UCSD-AML1 (cell line): ENCODE results near the gene PHRF1.

Source experiments
- DNase-seq: peaks from one replicate; lab custom pipeline; 2025; ENCODE audit not compliant: unreplicated experiment; lab: John Stamatoyannopoulos, UW

PHRF1 gene

DNA sequence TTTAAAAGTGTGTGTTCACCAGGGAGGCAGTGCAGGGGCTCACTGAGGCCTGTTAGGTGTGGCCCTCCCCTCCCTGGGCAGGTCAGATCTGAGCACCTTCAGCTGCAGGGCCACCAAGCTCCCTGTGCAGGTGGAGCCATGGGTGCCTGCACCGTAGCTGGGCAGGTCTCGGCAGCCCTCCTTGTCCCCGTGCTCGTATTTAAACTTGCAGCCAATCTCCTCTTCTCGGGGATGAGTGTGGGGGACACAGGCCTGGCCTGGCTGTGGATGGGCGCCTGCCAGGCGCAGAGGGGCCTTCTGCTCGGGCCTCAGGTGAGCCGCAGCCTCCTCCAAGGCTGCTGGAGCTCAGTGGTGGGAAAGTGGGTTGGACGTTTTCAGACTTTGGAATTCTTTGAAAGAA lies 19.1 kb downstream of the PHRF1 start:
- DNase-seq = no peak

DNA sequence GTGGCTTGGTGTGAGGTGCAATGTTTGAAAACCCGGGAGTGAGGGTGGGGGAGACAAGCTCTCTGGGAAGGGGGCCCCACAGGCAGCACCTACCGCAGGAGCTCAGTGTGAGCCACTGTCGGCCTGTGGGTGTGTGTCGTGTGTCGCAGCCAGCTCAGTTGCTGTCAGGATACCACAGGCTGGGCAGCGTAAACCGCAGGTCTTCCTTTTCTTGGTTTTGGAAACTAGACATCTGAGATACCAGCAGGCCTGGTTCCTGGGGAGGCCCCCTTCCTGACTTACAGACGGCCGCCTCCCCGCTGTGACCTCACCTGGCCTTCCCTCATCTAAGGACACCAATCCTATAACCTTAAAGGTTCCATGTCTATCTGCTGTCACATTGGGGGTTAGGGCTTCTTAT lies 20.1 kb downstream of the PHRF1 start:
- no peak for DNase-seq

DNA sequence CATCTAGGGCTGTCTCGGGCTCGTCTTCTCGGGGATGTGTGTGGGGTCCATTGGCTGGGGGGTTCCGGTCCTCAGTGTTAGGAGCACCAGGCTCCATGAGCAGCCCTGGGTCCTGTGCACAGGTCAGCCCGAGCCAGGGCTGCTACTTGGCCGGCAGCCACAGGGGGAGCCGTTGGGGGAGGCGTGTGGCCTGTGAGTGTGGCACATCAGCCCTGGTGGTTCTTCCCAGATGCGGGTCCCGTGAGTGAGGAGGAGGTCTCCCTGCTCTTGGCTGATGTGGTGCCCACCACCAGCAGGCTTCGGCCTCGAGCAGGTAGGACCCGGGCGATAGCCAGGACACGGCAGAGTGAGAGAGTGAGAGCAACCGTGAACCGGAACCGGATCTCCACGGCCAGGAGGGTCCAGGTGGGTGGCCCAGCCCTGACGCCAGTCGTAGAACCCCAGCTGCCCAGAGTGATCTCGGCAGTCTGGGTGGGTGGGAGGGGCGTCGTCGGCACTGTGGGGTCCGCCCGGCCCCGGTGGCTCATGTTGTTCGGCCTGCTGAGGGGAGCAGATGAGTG lies 21.0 kb downstream of the PHRF1 start:
- DNase-seq = no peak

DNA sequence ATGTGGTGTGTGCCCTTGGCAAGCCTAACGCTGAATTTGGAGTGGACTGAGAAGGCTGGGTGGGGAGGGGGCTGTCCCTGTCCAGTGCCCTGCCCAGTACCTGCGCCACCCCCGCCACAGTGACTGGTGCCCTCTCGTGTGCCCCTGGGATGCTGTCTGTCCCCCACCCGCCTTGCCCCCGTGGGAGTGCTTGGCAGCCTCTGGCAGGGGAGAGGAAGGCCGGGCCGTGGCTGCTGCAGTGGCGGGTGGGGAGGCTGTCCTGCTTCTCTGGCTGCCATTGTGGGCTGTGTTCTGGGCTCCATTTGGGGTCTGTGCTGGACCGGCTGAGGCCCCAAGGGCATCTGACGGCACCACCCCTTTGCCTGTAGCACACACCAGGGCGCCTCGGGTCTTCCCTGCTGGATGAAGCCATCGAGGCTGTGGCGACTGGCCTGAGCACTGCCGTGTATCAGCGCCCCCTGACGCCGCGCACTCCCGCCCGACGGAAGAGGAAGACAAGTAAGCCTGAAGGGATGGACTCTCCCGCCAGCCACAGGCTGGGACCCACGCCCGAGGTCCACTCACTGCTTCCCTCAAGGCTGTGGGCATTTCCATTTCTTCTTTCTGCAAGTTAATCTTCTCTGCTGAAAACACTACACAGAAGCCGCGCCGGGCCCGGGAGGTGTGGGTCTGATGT lies 21.9 kb downstream of the PHRF1 start:
- no peak for DNase-seq

DNA sequence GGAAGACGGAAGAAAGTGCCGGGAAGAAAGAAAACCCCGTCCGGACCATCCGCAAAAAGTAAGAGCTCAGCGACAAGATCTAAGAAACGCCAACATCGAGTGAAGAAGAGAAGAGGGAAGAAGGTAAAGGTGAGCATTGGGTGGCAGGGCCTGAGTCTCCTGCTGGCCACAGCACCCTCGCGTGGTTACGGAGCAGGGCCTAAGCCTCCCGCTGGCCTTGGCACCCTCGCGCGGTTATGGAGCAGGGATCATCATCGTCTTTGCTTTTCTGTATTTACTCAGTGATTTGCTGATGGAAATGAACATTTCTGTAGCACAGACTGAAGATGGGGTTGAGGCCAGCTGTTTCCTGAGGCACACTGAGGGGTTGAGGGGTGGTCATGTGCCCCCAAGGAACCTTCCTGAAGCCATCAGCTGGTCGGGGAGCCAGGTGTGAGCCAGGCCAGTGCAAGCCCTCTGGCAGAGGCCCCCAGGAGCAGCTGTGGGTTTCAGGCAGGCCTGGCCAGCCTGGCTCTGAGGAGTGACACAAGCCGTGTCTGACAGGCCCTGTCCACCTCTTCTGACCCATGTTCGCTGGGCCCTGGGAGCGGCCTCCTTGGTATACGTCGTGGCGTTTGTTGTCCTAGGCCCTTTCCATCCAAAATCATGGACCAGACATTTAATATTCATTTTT lies 25.4 kb downstream of the PHRF1 start:
- DNase-seq = no peak

DNA sequence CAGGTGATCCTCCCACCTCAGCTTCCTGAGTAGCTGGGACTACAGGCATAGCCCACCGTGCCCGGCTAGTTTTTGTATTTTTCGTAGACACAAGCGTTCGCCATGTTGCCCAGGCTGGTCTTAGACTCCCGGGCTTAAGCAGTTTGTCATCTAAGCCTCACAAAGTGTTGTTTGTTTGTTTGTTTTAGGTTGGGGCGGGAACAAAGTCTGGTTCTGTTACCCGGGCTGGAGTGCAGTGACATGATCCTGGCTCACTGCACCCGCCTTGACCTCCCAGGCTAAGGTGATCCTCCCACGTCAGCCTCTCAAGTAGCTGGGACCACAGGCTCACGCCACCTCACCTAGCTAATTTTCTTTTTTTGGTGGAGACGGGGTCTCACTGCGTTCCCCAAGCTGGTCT lies 26.9 kb downstream of the PHRF1 start:
- DNase-seq = no peak

DNA sequence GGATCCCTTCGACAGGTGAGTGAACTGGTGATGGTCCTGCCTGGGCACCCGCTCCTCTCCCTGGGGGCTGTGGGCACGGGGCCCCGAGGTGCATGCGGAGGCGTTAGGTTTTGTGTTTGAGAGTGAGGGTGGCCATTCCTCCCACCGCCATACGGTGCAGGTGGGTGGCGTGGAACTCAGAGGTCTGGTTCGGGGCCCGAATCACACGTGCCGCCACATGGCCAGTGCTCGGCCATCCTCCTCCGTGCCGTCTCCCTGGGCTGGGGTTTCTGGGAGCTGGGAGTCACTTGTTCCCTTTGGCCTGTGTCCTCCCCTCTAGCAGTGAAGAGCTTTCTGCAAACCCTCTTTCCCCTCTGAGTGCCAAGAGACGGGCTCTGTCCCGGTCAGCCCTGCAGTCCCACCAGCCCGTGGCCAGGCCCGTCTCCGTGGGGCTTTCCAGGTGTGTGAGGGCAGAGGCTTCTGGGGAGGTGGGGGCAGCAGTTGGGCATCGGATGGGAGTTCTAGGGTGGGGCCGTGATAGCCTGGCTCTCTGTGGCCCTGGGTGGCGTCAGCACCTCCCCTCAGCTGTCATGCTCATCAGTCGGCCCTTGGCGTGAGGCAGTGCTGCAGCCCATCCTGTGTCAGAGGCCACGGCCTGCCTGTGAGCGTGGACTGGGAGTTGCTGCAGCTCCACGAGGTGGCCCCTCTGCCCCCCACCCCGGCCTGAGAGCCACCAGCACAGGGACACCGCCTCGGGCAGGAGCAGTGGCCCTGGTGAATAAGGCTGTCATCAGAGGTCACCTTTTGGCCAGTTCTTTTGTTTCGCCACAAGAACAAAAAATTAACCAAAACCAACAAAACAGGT lies 29.2 kb downstream of the PHRF1 start:
- DNase-seq = no peak

DNA sequence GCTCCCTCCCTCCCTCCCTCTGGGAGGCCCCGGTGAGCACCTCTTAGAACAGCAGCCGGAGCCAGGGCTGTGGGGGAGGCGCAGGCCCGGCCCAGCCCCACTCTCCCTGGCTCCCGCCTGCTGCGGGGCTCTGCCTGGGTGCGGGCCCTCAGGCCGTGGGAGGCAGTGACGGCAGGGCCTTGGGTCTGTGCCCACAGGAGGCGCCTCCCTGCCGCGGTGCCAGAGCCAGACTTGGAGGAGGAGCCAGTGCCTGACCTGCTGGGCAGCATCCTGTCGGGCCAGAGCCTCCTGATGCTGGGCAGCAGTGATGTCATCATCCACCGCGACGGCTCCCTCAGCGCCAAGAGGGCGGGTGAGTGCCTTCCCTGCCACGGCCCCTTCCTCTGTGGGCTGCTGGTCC lies 30.0 kb downstream of the PHRF1 start:
- DNase-seq = no peak

DNA sequence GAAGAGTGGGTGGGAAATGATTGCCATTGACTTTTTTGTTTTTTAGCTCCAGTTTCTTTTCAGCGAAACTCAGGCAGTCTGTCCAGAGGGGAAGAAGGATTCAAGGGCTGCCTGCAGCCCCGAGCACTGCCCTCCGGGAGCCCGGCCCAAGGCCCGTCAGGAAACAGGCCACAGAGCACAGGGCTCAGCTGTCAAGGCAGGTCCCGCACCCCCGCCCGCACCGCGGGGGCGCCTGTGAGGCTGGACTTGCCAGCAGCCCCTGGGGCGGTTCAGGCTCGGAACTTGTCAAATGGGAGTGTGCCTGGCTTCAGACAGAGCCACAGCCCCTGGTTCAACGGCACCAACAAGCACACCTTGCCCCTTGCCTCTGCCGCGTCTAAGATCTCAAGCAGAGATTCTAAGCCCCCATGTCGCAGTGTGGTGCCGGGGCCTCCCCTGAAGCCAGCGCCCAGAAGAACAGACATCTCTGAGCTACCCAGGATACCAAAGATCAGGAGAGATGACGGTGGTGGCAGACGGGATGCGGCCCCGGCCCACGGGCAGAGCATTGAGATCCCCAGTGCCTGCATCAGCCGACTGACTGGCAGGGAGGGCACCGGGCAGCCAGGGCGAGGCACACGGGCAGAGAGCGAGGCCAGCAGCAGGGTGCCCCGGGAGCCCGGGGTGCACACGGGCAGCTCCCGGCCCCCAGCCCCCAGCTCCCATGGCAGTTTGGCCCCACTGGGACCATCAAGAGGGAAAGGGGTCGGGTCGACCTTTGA lies 30.9 kb downstream of the PHRF1 start:
- no peak for DNase-seq

DNA sequence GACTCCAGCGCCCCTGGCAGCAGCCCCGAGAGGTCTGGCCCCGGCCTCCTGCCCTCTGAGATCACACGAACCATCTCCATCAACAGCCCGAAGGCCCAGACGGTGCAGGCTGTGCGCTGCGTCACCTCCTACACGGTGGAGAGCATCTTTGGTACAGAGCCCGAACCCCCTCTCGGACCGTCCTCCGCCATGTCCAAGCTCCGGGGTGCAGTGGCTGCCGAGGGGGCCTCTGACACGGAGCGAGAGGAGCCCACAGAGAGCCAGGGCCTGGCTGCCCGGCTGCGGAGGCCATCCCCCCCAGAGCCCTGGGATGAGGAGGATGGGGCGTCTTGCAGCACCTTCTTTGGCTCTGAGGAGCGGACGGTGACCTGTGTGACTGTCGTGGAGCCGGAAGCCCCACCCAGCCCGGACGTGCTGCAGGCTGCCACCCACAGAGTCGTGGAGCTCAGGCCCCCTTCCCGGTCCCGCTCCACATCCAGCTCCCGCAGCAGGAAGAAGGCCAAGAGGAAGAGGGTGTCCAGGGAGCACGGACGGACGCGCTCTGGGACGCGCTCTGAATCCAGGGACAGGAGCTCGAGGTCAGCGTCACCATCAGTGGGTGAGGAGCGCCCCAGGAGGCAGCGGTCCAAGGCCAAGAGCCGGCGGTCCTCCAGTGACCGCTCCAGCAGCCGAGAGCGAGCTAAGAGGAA lies 31.8 kb downstream of the PHRF1 start:
- DNase-seq = no peak

DNA sequence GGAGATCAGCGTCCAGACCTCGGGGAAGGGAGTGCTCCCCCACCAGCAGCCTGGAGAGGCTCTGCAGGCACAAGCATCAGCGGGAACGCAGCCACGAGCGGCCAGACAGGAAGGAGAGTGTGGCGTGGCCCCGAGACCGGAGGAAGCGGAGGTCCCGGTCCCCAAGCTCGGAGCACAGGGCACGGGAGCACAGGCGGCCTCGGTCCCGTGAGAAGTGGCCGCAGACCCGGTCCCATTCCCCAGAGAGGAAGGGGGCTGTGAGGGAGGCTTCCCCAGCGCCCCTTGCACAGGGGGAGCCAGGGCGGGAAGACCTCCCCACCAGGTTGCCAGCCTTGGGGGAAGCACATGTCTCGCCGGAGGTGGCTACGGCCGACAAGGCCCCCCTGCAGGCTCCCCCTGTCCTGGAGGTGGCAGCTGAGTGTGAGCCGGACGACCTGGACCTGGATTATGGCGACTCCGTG lies 32.6 kb downstream of the PHRF1 start:
- DNase-seq = no peak

DNA sequence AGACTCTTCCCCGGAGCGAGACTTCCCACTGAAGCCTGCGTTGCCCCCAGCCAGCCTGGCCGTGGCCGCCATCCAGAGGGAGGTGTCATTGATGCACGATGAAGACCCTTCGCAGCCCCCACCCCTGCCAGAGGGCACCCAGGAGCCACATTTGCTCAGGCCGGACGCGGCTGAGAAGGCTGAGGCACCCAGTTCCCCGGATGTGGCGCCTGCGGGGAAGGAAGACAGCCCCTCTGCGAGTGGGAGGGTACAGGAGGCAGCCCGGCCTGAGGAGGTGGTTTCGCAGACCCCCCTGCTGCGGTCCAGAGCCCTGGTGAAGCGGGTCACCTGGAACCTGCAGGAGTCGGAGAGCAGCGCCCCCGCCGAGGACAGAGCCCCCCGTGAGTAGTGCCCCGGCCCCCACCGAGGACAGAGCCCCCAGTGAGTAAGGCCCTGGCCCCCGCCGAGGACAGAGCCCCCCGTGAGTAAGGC lies 33.1 kb downstream of the PHRF1 start:
- DNase-seq = no peak

DNA sequence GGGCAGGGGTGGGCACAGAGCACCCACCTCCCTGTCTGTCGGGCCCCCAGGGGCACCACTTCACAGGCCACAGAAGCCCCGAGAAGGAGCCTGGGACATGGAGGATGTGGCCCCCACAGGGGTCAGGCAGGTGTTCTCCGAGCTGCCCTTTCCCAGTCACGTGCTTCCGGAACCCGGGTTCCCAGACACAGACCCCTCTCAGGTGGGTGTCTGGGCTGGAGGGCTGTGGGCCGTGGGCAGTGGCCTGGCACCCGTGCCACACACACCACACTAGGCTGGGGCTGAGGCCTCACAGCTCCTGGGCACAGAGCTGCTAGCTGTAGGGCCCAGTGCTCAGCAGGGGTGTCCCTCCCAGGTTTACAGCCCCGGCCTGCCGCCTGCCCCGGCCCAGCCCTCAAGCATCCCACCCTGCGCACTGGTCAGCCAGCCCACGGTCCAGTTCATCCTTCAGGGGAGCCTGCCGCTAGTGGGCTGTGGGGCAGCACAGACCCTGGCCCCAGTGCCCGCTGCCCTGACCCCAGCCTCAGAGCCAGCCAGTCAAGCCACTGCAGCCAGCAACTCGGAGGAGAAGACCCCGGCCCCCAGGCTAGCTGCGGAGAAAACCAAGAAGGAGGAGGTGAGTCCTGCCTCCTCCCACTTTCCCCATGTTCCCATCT lies 34.0 kb downstream of the PHRF1 start:
- no peak for DNase-seq

DNA sequence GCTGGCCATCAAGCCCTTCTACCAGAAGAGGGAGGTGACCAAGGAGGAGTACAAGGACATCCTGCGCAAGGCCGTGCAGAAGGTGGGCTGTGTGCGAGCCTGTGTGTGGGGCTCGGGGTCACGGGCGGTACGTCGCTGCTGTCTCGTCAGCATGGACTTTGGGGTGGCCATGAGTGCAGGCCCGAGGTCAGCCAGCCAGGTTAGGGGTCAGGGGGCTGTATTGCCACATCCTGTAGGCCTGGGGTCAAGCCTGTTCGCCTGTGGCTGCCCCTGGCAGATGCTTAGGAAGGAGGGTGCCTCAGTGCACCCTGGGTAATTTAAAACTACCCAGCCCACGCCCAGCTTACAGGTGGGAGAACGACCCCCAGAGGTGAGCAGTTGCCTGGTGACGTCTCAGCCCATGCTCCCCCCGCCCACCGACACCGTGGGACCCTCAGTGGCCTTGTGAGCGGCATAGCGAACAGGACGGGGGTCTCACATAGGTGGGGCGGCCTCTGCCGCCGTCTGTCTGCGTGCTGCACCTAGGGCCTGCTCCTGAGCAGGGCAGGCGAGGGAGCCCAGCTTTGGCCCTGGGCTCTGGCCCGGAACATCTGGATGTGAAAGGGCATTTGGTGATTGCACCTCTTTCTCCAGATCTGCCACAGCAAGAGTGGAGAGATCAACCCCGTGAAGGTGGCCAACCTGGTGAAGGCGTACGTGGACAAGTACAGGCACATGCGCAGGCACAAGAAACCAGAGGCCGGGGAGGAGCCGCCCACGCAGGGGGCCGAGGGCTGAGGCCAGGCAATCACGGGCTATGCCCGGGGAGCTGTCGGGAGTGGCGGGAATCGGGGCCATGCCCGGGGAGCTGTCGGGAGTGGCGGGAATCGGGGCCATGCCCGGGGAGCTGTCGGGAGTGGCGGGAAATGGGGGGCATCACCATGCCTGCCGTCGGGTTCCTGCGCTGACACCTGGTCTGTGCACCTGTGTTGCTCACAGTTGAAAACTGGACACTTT lies 35.0 kb downstream of the PHRF1 start:
- DNase-seq = no peak

DNA sequence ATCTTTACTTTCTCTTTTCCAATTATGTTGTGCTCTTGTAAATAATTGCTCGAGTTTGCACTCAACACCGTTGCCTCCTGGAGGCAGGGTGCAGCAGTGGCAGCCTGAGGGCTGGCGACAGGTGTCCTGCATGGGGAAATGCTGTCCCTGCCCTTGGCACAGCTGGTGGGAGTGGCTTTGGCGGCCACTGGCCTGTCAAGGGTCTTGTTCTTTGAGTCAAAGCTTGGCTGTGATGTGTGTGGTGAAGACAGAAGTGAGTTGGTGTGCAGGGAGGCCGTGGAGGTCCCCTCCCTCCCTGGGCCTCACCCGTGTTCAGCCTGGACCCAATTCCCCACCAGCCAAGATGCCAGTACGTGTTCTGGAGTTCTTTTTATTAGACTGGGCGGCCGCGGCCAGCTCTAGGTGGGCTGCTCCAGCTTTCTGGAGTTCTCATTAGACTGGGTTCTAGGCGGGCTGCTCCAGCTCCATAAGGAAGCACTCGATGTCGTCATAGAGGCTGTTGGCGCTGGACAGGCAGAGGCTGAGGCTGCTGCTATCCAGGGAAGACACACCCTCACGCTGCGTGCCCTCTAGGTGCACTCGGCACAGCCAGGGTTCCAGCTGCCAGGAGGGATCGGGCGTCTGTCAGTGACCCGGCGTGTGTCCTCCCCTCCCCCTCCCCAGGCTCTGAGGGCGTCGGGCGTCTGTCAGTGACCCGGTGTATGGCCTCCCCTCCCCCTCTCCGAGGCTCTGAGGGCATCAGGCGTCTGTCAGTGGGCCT lies 36.1 kb downstream of the PHRF1 start:
- peak; percentile 42 for DNase-seq

DNA sequence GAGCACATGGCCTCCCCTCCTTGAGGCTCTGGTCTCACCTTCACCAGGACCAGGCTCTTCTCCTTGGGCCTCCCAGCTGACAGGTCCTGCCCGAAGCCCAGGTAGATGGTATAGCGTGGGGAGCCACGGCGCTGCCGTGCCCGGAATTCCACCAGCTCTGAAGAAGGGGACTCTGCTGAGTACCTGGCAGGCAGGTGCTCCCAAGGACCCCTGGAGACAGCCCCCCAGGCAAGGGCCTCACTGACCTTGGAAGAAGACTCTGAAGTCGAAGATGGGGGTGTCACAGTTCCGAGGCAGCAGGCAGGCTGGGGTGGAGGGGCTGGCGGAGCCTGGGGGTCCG lies 36.7 kb downstream of the PHRF1 start:
- DNase-seq = no peak

DNA sequence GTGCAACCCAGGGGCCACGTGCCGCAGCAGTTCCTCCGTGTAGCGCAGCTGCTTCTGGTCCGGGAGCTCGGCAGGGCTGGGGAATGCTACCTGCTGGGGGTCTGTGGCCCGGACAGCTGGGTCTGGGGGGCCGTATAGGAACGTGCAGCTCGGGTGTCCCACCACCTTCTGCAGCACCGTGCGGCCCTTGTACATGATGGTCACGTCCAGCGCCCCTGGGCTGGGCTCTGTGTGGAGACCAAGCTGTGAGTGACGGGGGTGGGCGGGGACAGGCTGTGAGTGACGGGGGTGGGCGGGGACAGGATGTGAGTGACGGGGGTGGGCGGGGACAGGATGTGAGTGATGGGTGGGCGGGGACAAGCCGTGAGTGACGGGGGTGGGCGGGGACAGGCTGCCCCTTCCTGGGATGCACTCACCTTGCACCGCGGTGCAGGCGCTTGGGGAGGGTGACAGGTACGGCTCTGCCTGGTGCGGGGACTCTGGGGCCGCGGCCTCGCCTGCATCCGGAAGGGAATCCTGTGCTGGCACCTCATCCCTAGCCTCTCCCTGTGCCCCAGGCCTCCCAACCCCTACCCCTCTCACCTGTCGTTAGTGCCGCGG lies 37.2 kb downstream of the PHRF1 start:
- DNase-seq = no peak
